Limb (tissue), 2 donors: ENCODE measurements around the gene NEU3.
"Not testable (repeated sequence)": the region's sequence is repeated elsewhere in the genome, so short reads cannot be mapped to it uniquely, and the experiment has no call there.

Source experiments
- DNase-seq, 2 donors: peaks; one replicate each; pipeline ENCODE4 v3.0.0-alpha.2; 2016; ENCODE audit errors: extremely low spot score in 2 of 2

The NEU3 gene

DNA sequence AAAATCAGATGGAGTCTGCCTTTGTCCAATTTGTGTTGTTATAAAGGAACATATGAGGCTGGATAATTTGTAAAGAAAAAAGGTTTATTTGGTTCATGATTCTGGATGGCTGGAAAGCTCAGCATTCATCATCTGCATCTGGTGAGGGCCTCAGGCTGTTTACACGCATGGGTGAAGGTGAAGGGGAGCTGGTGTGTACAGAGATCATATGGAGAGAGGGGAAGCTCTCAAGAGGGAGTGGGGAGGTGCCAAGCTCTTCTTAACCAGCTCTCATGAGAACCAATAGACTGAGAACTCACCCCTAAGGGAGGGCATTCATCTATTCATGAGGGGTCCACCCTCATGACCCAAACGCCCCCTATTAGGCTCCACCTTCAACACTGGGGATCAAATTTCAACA, 40.0 kb downstream of the NEU3 start:
- DNase-seq, result no peak

DNA sequence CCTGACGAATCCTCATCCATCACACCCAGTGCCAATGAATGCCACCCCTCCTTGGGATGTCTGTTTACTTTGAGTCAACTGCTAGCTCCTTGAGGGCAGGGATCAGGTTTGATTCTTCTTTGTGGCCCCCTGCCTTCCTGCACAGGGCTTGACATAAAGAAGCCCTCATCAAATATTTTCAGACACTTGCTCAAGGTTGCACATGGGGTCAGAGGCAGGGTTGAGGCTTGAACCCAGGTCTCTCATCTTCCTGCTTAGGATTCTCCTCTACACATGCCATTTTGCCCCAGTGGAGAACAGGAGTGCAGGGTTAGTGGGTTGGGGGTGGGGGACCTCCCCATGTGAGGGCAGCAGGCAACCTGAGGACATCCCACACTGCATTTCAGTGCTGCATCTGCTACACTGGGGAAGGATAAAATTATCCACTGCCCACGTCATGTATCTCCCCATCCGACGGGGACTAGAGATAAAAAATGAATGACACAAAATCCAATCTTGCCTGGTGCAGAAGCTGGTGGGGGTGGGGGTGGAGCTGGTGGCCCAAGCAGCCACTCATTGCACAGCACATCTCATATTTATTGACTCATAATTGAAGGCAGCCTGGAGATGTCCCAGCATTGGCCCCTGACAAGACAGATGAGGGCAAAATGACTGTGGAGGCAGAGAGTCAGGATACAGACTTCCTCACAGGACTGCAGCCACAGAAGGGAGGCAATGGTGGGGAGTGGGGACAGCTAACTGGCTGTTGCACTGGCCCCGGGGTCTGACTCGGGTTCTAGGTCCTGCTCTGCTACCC, 41.3 kb downstream of the NEU3 start:
- no peak for DNase-seq

DNA sequence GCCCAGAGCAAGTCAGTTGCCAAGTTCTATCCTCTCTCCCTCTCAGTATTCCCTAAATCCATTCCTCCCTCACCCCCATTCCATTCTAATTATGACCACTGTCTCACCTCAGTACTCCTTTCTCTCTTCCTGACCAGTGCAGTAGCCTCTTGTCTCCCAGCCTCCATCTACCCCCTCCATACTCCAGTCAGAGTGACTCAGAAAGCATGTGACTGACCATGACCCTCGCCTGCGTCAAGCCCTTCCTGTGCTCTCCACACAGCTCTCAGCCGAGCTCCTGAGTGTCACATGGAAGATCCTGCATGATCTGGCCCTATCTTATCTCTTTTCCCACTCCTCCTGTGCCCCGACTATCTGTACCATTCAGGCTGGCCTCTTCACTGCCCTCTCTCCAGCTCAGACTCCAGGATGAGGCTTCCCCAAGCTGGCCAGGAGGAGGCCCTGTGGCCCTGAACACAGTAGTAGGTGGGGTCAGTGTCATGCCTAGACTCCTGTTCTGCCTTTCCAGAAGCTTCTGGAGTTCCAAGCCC, 42.6 kb downstream of the NEU3 start:
- DNase-seq, result no peak

DNA sequence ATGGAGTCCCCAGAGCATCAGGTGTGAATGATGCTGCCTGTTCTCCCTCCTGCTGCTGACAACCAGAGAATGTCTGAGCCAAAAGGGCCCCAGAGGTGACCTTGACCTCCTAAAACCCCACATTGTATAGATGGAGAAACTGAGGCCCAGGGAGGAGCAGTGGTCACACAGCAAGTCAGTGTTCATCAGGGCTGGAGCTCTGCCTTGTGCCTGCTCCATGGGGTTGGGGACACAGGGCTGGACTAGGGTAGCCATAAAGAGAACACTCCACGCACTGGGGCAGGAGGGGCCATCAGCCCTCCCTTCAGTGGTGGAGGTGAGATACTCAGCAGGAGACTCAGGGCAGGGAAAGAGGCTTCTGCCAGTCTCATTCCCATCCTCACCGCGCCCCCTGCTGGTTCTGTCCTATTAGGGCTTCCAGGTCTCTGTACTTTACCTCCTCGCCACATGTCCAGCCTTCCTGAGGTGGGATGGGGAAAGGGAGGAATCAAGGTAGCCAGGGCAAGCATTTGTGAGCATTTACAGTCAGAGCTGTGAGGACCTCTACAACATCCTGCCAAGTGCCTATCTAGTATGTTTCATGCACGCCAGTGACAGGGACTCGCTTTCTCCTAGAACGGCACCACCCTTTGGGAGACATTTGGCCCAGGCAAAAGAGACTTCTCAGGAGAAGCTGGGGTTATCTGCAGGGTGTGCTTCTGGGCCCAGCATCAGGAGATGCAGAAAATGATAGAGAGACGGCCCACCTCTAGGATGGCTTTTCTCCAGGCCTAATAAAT, 43.2 kb downstream of the NEU3 start:
- DNase-seq, result peak in 1 of 2 donors; percentile 73

DNA sequence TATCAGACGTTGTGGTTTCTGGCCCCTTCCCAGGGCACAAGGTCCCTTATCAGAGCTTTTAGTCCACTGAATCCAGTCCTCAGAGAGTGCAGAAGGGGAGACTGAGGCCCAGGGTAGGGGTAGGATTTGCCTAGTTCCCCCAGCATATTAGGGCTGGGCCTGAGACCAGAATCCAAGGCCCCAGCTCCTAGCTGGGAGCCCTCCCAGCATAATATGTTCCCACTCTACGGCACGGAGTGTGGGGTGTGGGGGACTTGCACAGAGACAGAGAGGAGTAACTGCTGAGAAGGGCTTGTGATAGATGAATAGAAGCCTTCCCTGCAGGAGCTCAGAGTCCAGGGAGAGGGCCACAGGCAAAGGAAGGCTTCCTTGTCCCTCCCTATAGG, 43.8 kb downstream of the NEU3 start:
- no peak for DNase-seq

DNA sequence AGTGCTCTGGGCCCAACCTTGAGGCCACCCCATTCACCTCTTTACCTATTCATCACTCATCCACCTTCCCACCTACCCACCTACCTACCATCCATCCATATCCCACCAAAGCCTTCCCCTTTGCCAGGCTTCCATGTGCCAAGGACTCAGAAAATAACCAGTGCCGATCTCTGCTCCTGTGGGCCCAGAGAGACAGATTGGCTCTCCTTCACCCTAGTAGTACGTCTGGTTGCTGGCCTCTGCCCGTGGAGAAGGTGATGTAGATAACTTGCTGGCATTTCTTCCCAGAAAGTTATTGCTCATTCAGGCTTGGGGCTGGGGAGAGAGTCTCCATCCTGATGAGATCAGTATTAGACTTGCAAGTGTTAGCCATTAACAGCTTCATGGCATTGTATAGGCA, 45.2 kb downstream of the NEU3 start:
- DNase-seq, result no peak

DNA sequence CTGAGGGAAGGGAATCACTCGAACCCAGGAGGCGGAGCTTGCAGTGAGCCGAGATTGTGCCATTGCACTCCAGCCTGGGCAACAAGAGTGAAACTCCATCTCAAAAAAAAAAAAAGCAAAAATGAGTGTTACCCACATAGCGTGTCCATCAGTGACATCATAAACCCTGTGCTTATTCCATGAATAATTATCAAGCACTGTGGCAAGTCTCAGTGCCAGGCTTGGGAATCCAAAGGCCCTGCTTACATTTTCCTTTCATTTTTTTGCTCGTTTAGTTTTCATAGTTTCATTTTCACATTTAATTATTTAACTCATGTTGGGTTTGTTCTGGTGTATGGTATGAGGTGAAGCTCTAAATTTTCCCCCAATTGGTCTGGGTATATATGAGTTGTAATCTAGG, 46.5 kb downstream of the NEU3 start:
- DNase-seq, result no peak

DNA sequence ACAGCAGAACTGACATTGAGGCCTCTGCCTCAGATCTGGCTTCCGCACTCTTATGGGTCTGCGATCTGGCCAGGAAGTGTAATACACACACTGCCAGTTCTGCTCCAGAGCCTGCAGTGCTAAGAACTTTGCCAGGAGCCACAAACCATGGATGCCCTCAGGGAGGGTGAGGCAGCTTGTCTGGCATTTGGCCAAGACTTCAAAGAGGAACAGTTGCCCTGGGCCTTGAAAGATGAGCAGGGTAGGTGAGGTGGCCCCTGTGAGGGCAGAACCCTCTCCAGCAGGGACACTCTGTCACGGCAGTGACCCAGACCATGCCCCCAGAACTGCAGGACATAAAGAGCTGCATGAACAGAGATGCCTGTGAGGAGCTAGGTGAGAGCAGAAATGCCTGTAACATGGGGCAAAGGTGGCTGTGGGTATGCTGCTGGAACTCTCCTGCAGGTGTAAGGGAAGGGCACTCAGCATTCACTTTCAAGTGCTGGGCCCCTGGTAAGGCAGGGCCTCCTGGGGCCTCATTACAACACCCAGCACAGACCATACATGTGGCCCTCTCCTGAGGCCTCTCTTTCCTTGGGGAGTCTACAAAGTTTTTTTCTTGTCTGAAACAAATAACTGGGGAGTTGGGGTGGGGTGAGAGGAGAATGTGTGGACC, 47.3 kb downstream of the NEU3 start:
- no peak for DNase-seq

DNA sequence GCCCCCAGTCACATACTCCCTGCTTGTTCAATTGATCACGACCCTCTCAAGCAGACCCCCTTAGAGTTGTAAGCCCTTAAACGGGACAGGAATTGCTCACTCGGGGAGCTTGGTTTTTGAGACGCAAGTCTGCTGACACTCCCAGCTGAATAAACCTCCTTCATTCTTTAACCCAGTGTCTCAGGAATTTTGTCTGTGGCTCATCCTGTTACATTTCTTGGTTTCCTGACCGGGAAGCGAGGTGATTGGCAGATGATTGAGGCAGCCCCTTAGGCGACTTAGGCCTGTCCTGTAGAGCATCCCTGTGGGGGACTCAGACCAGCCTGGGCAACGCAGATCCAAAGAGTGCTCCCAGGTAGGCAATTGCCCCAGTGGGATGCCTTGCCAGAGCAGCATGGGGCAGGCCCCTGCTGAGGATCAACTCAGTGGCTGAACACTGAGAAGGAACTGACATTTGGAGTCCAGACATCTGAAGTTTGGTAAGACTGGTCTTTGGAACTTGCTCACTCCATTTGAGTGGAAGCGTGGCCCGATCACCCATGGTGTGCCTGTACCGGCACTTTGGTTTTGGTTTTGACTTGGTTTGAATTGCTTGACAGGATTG, 51.5 kb downstream of the NEU3 start:
- no peak for DNase-seq

DNA sequence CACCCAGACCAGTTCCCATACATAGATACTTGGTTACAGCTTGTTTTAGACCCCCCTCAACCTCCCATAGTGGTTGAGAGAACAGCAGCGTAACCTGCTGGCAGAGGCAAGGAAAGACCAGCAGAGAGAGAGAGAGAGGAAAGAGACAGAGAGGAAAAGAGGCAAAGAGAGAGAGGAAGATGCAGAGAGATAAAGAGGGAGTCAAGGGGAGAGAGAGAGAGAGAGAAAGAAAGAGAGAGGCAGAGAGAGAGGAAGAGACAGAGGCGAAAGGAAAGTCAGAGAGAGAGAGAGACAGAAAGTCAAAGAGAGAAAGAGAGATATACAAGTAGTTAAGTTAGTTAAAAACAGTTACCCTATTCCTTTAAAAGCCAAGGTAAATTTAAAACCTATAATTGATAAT, 52.5 kb downstream of the NEU3 start:
- no peak for DNase-seq

DNA sequence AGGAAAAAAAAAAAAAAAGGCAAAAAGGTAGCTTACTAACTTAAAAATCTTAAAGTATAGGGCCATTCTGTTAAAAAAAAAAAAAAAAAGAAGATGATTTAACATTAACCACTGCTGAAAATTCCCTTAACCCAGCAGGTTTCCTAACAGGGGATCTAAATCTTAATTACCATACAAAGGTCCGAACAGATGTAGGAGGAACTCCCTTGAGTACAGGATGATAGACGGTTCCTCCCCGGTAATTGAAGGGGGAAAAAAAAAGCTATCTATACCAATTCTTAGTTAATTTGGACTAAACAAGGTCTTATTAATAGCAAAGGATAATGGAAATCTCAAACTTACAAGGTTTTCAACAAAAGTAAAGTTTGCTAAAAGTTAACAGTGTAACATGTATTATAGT, 53.1 kb downstream of the NEU3 start:
- not testable (repeated sequence) for DNase-seq

DNA sequence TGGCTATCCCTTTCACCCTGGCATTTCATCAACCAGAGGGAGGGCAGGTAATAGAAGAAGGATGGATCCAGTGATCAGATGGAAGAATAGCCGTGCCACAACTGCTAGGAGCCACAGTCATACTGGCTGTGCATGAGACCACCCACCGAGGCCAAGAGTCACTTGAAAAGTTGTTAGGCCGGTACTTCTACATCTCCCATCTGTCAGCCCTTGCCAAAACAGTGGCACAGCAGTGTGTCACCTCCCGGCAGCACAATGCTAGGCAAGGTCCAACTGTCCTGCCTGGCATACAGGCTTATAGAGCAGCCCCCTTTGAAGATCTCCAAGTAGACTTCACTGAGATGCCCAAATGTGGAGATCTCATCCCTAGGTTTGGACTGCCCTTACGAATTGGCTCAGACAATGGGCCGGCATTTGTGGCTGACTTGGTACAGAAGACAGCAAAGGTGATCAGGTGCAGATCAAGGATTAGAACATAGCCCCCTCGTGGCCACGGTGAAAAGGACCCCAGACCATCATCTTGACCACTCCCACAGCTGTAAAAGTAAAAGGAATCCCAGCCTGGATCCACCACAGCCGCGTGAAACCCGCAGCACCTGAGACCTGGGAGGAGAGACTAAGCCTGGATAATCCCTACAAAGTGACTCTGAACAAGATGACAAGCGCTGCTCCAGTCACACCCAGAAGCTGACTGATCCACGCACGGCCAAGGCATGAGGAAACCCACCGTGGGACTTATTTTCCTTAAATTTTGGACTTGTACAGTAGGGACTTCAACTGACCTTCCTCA, 55.8 kb downstream of the NEU3 start:
- DNase-seq, result not testable (repeated sequence)

DNA sequence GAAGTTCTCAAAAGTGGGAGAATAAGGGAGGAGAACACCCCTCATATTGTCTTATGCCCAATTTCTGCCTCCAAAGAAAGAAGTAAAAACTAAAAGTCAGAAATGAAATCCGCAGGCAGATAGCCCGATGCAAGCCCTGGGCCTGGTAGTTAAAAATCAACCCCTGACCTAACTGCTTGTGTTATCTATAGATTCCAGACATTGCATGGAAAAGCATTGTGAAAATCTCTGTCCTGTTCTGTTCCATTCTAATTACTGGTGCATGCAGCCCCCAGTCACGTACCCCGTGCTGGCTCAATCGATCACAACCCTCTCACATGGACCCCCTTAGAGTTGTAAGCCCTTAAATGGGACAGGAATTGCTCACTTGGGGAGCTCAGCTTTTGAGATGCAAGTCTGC, 57.9 kb downstream of the NEU3 start:
- DNase-seq, result not testable (repeated sequence)

DNA sequence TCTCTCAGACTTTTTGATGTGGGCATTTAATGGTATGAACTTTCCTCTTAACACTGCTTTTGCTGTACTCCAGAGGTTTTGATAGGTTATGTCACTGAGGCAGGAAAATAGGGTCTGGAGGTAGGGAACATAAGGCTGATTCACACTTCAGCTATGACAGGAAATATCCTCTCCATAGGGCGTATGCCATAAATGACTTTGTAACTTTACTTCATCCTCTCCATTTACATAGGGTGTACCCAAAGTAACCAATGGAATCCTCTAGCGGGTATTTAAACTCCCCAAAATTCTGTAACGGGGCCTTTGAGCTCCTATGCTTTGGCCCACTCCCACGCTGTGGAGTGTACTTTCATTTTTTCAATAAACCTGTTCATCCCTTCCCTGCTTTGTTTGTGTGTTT, 58.5 kb downstream of the NEU3 start:
- DNase-seq, result no peak

DNA sequence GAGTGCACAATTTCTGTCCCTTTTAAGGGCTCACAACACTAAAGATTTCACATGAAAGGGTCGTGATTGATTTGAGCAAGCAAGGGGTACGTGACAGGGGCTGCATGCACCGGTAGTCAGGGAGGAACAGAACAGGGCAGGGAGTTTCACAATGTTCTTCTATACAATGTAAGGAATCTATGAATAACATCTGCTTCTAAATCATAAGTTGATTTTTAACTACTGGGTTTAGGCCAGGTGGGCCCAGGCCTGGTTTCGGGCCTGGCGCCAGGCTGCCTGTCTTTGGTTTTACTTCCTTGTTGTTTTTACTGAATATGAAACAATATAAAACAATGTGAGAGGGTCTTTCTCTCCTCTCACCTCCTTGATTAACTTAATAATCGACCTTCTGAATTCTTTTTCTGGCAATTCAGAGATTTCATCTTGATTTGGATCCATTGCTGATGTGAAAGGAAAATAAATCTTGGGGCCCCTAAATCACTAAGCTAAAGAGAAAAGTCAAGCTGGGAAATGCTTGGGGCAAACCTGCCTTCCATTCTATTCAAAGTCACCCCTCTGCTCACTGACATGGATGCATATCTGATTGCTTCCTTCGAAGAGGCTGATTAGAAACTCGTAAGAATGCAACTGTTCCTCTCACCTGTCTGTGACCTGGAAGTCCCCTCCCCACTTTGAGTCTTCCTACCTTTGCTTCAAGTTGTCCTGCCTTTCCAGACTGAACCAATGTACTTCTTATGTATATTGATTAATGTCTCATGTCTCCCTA, 61.0 kb downstream of the NEU3 start:
- not testable (repeated sequence) for DNase-seq

DNA sequence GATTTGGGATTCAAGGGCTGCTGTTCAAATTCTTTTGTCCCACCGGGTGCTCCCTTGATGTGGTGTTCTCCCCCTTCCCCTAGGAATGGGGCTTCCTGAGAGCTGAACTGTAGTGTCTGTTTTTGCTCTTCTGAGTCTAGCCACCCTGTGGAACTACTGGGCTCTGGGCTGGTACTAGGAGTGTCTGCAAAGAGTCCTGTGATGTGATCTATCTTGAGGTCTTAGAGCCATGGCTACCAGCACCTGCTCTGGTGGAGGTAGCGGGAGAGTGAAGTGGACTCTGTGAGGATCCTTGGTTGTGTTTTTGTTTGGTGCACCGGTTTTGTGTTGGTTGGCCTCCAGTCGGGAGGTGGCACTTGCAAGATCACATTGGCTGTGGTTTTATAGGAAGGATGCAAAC, 61.8 kb downstream of the NEU3 start:
- no peak for DNase-seq

DNA sequence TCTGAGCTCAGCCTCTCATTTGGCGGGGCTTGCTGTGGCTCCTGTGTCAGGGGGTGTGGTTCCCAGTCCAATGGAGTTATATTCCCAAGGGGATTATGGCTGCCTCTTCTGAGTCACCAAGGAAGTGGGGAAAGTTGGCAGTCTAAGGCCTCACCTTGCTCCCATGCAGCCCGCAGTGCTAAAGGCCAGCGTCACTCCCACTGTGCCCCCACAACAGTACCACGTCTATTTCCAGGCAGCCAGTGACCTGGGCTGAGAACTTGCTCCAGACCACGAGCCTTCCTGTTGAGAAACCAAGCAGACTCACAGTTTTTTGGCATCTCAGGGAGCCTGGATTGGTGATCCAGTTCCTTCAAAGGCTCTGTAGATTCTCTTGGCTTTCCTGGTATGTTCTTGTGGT, 62.3 kb downstream of the NEU3 start:
- no peak for DNase-seq

DNA sequence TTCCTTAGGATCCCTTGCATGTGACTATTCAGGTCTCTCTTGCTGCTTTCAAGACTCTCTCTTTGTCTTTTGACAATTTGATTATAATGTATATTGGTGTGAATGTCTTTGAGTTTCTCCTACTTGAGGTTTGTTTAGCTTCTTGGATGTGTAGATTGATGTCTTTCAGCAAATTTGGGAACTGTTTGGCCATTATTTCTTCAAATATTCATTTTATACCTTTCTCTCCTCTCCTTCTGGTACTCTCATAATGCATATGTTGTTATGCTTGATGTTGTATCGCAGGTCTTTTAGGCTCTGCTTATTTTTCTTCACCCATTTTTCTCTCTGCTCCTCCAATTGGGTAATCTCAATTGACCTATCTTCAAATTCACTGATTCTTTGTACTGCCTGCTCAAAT, 63.7 kb downstream of the NEU3 start:
- DNase-seq, result no peak

DNA sequence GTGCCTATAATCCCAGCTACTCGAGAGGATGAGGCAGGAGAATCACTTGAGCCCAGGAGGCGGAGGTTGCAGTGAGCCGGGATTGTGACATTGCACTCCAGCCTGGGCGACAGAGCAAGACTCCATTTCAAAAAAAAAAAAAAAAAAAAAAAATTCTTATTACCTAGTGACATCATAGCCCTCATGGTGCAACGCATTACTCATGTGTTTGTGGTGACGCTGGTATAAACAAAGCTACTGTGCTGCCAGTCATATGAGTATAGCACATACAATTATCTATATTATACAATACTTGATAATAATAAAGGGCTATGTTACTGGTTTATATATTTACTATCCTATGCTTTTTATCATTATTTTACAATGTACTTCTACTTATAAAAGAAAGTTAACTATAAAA, 66.8 kb downstream of the NEU3 start:
- no peak for DNase-seq

DNA sequence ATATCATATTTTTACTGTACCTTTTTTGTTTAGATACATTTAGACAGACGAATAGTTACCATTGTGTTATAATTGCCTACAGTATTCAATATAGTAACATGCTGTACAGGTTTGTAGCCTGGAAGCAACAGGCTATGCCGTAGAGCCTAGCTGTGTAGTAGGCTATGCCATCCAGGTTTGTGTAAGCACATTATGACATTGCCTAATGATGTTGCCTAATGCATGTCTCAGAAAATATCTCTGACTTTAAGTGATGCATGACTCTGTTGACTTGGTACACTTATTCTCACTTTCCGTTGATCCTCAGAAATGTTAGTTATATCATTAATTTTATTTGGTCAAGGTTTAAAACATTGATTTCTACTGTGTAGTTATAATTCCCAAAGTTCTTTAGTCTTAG, 68.1 kb downstream of the NEU3 start:
- DNase-seq, result no peak
